ENCODE measurements around the gene ZNF429.

DNA sequence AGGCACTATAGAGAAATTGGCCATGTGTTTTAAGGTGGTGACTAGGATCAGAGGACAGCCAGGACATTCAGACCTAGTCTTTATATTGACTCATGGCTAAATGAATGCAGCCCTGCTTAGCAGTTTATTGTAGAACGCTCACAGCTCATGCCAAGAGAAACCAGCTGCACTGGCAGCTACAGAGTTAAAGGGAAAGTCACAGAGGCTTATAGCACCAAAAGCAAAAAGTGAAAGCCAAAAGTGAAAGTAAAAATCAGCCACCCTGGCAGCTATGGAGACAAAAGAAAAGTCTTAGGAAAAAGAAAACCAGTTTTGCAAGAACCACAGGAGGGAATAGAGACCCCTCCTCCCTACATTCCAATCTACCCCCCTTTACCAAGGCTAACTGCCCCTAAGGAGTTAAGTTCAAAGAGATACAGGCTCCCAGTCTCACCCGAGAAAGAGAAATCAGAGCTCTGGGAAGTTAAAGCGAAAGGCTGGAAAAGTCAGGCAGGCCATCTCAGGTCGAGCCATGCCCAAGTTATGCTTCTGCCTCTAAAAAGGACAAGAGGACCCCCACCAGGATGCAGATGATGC, 99.0 kb downstream of the ZNF429 start:
- no peak for TF ChIP-seq CHD1 (IDR thresholded peaks at IDR 0.05; ENCODE audit: low read depth, low read length)
- TF ChIP-seq, protein P1, sequence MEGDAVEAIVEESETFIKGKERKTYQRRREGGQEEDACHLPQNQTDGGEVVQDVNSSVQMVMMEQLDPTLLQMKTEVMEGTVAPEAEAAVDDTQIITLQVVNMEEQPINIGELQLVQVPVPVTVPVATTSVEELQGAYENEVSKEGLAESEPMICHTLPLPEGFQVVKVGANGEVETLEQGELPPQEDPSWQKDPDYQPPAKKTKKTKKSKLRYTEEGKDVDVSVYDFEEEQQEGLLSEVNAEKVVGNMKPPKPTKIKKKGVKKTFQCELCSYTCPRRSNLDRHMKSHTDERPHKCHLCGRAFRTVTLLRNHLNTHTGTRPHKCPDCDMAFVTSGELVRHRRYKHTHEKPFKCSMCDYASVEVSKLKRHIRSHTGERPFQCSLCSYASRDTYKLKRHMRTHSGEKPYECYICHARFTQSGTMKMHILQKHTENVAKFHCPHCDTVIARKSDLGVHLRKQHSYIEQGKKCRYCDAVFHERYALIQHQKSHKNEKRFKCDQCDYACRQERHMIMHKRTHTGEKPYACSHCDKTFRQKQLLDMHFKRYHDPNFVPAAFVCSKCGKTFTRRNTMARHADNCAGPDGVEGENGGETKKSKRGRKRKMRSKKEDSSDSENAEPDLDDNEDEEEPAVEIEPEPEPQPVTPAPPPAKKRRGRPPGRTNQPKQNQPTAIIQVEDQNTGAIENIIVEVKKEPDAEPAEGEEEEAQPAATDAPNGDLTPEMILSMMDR (conservative IDR thresholded peaks at IDR 0.05; ENCODE audit: low read depth, low read length) = no peak
- no peak for TF ChIP-seq POLR2A (IDR thresholded peaks at IDR 0.05; ENCODE audit: low read depth, low read length)
- no peak for TF ChIP-seq MAZ (IDR thresholded peaks at IDR 0.05; ENCODE audit: borderline replicate concordance, low read depth, low read length)
- TF ChIP-seq, protein P2, sequence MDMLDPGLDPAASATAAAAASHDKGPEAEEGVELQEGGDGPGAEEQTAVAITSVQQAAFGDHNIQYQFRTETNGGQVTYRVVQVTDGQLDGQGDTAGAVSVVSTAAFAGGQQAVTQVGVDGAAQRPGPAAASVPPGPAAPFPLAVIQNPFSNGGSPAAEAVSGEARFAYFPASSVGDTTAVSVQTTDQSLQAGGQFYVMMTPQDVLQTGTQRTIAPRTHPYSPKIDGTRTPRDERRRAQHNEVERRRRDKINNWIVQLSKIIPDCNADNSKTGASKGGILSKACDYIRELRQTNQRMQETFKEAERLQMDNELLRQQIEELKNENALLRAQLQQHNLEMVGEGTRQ (IDR thresholded peaks at IDR 0.05; ENCODE audit: low read depth, low read length) = no peak
